HG03575 (cell line): ENCODE data around the gene GATA1.

Experiments
- ATAC-seq: cut with Tn5 transposase; IDR thresholded peaks from one replicate; pipeline ENCODE4 v1.9.1; 2021; ENCODE audit not compliant: unreplicated experiment, insufficient number of reproducible peaks, low FRiP score; ENCODE audit errors: extremely low read depth

The GATA1 gene

GRCh38 chrX:48782216-48782615 lies 4.2 kb upstream of the GATA1 start:
- no peak for ATAC-seq

GRCh38 chrX:48782795-48783194 lies 3.6 kb upstream of the GATA1 start:
- no peak for ATAC-seq

- no peak for ATAC-seq
Observed at GRCh38 chrX:48784726-48785125, 1.7 kb upstream of the GATA1 start.

GRCh38 chrX:48785186-48785539 lies 1.2 kb upstream of the GATA1 start:
- ATAC-seq: no peak

GRCh38 chrX:48785540-48786214 lies 713 bp upstream of the GATA1 start:
- ATAC-seq: no peak

- no peak for ATAC-seq
Observed at GRCh38 chrX:48786825-48787504, 575 bp downstream of the GATA1 start.

GRCh38 chrX:48787505-48788443 lies 1.4 kb downstream of the GATA1 start:
- no peak for ATAC-seq

- ATAC-seq: no peak
Observed at GRCh38 chrX:48789366-48790220, 3.2 kb downstream of the GATA1 start.

GRCh38 chrX:48790477-48790876 lies 4.1 kb downstream of the GATA1 start:
- no peak for ATAC-seq

GRCh38 chrX:48791063-48791820 lies 4.9 kb downstream of the GATA1 start:
- ATAC-seq: no peak

- no peak for ATAC-seq
Observed at GRCh38 chrX:48792219-48792618, 5.8 kb downstream of the GATA1 start.

GRCh38 chrX:48793935-48794334 lies 7.5 kb downstream of the GATA1 start:
- ATAC-seq: no peak

- ATAC-seq: no peak
Observed at GRCh38 chrX:48794340-48794910, 8.0 kb downstream of the GATA1 start.

GRCh38 chrX:48794911-48795515 lies 8.6 kb downstream of the GATA1 start:
- no peak for ATAC-seq

- no peak for ATAC-seq
Observed at GRCh38 chrX:48798318-48798717, 11.9 kb downstream of the GATA1 start.

GRCh38 chrX:48800574-48801279 lies 14.3 kb downstream of the GATA1 start:
- no peak for ATAC-seq
